NCI-H1694 treated with DMSO at 0.1 percent for 48 hours (cell line): ENCODE results near the gene SLC39A6.

Experiments used
- DNase-seq: peaks from one replicate; lab custom pipeline; 2025; lab: John Stamatoyannopoulos, UW

The SLC39A6 gene

GRCh38 chr18:36064027-36064808, 64.9 kb downstream of the SLC39A6 start:
- no peak for DNase-seq

GRCh38 chr18:36058674-36059073, 70.5 kb downstream of the SLC39A6 start:
- no peak for DNase-seq
